Middle frontal gyrus (tissue), 1 donor: ENCODE results near the gene APBA2.

Source experiments
- DNase-seq: peaks from one replicate; pipeline ENCODE4 v3.0.0-alpha.2; 2015; ENCODE audit warnings: low spot score; ENCODE audit errors: extremely low spot score

APBA2 gene

GRCh38 chr15:29055876-29056275 is 170.1 kb downstream of the APBA2 start:
- no peak for DNase-seq

GRCh38 chr15:29056839-29057450 is 171.2 kb downstream of the APBA2 start:
- DNase-seq = no peak

- no peak for DNase-seq
These were observed 172.1 kb downstream of the APBA2 start for GRCh38 chr15:29057856-29058255.

GRCh38 chr15:29058903-29059539 is 173.2 kb downstream of the APBA2 start:
- no peak for DNase-seq

GRCh38 chr15:29059871-29060640 is 174.3 kb downstream of the APBA2 start:
- no peak for DNase-seq

GRCh38 chr15:29061746-29062145 is 176.0 kb downstream of the APBA2 start:
- no peak for DNase-seq

GRCh38 chr15:29062179-29062591 is 176.4 kb downstream of the APBA2 start:
- no peak for DNase-seq

GRCh38 chr15:29062626-29063025 is 176.9 kb downstream of the APBA2 start:
- DNase-seq = no peak

- no peak for DNase-seq
These were observed 177.9 kb downstream of the APBA2 start for GRCh38 chr15:29063646-29064045.

GRCh38 chr15:29064290-29064689 is 178.5 kb downstream of the APBA2 start:
- DNase-seq = no peak

- DNase-seq = no peak
These were observed 179.0 kb downstream of the APBA2 start for GRCh38 chr15:29064731-29065130.

- DNase-seq = no peak
These were observed 179.8 kb downstream of the APBA2 start for GRCh38 chr15:29065571-29065970.

- no peak for DNase-seq
These were observed 180.5 kb downstream of the APBA2 start for GRCh38 chr15:29066310-29066709.

- DNase-seq = no peak
These were observed 181.1 kb downstream of the APBA2 start for GRCh38 chr15:29066838-29067237.

GRCh38 chr15:29067949-29068348 is 182.2 kb downstream of the APBA2 start:
- DNase-seq = no peak

GRCh38 chr15:29070471-29071231 is 184.9 kb downstream of the APBA2 start:
- DNase-seq = no peak

GRCh38 chr15:29071232-29071881 is 185.6 kb downstream of the APBA2 start:
- no peak for DNase-seq

GRCh38 chr15:29071882-29072273 is 186.1 kb downstream of the APBA2 start:
- no peak for DNase-seq

GRCh38 chr15:29072444-29072843 is 186.7 kb downstream of the APBA2 start:
- DNase-seq = no peak

GRCh38 chr15:29074045-29074444 is 188.3 kb downstream of the APBA2 start:
- no peak for DNase-seq

GRCh38 chr15:29078541-29078940 is 192.8 kb downstream of the APBA2 start:
- no peak for DNase-seq
